OCI-LY1 (cell line): ENCODE results near the gene RIPPLY2.

ENCODE experiments used
- CTCF ChIP-seq: fragments of 200-600 bp; sonication (generic), shearing (Covaris generic); IDR thresholded peaks from 2 replicates; pipeline ENCODE4 v1.5.1; 2017; ENCODE audit warnings: mild to moderate bottlenecking, antibody characterized with exemption, low read length, moderate library complexity, mixed read lengths
- EZH2 ChIP-seq: fragments of 200-600 bp; sonication (generic), shearing (Covaris generic); IDR thresholded peaks from 2 replicates; pipeline ENCODE4 v1.8.0; 2017; ENCODE audit warnings: borderline replicate concordance, mixed run types, mild to moderate bottlenecking, antibody characterized with exemption, low read length, moderate library complexity, mixed read lengths

- no peak for TF ChIP-seq CTCF
- no peak for TF ChIP-seq EZH2
These were observed 7.2 kb downstream of the RIPPLY2 start for GRCh38 chr6:83860359-83860755.
